ENCODE data around the gene PXK.
A peak's percentile ranks its signal among the peaks of the same experiment; 100 is the strongest.

The PXK gene

DNA sequence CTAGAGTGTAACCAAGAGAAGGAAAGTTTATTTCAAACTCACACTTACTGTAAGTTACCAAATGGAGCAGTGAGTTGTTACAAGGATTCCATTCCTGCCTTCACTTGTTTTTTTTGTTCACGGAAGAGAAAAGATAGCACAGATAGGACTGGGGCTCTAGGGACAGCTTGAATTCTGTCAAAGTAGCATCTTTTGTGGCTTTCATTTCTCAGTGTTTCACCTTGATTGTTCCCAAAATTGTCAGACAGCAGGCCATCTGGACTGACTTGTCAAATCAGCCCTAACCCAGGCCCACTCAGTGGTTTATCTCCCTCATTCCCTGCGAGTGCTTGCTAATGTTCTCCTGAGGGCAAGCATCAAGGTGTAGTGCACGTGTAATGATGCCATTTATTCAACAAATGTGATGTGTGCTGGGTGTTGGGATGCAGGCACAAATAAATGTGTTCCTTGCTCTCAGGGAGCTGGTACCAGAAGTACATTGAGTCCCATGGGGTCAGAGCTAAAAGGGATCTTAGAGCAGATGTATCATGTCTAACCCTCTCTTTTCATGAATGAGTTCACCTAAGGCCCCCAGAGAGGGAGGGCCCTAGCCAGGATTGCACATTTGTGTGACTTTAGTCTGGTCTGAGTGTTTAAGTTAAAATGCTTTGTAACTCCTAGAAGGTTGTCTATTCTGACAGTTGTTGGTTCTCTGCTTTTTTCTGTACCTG is 51.8 kb downstream of the PXK start:
- DNase-seq, result no peak

DNA sequence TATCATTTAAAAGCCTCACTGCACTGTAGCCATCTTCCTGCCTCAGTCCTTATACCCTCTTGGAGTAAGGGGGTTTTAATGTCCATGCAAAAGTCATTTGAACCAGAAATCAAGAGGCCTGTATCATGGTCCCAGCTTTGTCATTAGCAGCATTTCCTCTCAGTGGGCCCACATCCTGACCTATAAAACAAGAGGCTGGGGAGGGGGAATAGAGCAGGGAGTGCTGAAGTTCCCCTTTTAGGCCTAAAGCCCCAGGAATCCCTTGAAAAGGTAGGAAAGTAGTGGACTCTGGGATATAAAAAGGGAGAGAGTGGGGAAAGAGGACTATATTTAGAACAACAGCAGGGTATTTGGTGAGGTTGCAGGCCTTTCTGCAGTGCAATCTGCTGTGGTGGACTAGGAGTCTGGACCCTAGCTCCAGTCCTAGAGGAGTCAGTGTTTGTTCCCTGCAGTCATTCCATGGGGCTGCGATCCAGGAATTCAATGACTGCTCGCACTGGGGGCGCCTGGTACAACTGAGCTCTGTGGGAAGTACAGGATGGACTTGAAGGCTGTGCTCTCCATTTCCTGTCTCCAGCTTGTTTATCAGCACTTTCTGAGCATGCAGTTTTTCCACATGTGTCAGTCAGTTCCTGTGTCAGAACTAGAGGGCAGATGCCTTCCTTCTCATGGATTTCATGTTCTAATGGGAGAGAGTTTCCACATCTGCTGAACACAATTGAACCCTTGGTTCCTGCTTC is 54.1 kb downstream of the PXK start:
- DNase-seq, result no peak

DNA sequence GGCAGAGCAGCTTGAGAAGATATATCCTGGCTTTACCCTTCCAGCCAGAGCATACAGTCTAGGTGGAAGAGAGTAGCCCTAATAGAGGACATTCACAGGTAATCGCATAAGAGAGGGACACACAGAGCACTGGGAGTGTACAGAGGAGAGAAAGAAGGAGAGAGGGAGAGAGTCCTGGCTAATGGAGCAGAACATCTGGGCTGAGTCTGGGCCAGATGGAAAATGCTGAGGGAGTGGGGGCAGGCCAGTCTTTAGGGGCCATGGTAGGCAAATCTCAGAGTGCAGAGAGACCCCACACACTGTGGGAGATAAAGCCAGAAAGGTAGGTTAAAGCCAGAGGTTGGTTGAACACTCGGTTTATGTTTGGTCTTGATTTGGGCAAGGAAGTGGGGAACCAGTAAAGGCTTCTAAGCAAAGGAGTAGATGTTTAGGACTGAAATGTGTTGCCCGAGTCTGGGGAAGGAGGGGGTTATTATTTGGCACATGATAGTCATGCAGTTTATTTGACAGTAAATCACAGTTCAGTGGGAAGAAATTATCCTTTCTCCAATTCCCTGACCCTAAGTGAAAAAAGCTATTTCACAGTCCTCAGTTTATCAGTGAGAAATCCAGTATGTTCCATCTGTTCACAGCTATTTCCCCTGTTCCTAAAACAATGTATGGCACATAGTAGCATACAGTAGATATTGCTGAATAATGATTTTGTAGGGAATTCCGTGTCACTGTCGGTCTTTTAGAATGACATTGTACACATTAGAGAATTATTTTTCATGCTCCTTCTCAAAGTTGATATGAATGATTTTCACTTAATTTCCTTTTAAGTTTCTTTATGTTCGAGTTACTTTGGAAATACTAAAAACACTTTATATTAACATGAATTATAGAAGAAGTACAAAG is 55.2 kb downstream of the PXK start:
- DNase-seq, result no peak

DNA sequence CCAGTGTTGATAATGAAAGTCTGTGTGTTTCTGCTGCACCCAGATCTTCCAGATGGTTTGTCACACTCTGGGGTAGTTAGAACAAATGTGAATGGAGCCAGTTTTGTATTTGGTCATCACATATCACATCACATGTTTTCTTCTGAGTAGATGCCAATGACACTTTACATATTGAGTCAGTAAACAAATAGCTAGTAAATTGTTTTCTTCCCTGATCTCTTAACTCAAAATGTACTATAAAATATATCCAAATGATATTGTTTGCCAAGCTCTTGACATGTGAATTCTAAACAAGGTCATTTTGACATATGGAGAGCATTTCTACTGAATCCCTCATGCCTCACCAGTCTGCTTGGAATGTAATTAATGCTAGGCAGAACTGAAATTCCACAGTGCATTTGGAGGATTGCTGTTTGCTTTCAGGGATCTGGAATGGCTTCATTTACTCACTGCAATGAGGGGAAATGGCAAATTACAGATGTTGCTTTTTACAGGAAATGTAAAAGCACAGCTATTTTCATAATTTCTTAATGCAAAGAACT is 55.9 kb downstream of the PXK start:
- no peak for DNase-seq

DNA sequence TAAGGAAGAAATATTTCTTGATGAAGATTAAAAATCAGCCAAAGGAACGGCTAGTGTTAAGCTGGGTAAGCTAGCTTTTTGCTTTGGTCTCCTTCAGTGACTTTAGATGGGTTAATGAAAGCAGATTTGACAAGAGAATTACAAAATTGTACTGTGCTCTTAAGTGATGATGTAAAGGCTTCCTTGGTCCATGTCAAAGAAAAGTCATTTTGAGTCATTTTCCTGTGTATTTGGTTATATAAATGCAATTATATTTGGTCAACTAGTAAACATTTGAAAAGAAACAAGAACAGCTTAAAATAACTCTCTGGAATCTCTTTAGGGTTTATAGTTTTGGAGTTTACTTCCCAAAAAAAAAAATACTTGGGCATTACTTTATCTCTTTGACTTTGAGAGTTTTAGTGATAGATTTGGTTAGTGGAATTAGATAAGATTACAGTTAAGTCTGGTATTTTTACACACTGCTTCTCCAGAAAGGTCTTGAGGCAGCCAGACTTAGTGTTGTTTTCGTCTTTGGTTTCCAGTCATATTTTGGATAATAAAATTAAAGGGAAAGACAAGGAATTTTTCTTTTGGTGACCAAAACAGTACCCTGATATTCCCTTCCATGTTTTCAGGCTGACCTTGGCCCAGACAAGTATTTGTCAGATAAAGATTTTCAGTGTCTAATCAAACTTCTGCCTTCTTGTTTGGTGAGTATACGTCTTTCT is 58.6 kb downstream of the PXK start:
- no peak for DNase-seq

DNA sequence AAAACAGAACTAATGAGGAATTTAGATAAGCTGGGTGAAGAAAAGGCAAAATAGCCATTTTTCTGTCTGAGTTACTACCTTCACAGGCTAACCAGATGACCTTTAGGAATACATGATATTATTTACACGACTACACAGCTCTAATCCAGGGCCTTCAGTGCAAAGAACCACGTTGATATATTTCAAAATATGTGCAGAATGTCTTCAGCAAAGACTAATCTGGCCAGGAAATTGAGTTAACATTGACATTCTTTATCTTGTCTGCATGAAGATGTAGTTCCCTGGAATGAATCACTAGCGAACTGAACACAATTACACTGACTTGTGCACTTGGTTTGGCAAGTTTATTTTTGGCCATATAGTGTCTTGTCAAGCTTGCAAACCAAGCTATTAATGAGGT is 59.5 kb downstream of the PXK start:
- no peak for DNase-seq

DNA sequence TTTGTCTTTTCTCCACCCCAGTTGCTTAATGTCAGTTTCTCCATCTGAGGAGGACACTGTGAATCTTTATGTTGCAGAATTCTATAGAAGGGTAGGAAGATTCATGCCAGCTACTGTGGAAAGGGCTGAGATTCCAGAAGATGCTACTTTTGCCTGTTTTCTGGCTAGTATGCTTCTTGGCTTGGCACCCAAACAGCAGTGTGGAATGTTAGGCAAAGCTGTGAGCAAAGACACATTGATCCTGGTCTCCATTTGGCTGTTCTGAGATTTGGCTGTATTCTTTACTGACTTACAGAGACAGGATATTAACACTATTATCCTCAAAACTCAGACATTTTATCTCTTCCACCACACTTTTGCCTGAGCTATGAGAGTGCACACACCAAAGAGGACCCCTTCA is 61.6 kb downstream of the PXK start:
- DNase-seq, result no peak

DNA sequence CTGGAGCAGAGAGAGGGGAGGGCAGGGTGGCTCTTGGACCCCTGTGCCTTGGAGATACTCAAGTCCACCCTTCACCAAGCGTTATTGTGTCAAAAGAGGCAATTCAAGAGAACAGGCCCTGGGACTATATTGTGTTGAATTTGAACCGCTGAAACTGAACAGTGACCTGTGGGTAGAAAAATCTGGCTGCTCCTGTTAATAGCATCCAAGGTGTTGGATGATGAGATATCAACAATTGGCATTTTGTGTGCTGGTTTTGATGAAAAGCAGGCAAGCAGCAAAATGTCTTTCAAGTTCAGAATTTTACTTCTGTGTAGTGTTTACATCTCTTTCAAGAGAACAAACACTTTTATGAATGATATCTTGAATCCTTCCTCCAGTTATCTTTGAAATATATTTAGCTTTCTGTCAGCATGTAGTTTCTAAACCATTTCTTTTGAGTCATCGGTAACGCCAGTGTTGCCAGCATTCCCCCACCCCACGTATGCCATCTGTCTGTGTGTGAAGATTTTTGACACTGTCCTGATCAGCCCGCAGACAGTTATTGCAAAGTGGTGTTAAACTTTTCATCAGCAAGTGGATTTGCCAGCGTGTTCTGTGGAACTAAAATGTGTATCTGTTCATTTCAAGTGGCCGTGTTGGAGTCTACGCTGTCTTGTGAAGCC is 66.1 kb downstream of the PXK start:
- DNase-seq, result no peak

DNA sequence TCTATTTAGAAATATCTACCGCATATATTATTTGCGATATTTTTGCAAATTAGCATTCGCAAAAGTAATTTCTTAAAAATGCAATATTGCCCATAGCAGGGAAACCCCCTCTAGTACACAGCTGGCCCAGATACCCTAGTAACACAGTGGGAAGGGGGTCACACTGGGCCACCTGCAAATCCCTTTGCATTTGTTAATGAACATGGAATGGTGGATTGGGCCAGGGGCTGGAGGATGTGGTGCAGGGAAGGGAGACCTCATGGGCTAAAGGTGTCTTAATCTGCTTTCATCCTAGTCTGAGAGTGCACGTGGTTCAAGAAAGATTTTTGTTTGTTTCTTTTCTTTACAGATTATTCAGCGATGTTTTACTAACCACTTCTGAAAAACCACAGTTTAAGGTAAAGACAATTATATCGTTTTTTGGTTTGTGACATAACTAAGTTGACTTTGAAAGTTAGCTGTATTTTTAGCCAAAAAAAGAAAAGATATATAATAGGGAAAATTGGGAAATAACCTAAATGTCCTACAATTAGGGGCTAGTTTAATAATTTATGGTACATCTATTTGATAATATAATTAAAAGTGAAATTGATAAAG is 70.9 kb downstream of the PXK start:
- DNase-seq, result no peak

DNA sequence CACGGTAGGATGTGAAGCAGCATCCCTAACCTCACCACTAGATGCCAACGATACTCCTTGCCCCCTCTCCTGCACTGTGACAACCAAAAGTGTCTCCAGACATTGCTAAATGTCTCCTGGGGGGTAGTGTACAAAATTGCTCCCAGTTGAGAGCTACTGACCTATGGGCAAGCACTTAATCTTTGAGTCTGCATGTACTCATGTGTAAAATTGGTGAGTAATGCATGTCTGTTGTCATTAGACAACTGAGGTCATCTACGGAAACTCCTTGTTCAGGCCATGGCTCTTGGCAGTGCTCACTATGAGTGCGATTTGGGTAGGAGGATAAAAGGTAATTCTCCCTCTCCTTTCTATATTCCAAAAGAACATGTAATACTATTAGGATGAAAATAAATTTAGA is 71.7 kb downstream of the PXK start:
- DNase-seq, result no peak

DNA sequence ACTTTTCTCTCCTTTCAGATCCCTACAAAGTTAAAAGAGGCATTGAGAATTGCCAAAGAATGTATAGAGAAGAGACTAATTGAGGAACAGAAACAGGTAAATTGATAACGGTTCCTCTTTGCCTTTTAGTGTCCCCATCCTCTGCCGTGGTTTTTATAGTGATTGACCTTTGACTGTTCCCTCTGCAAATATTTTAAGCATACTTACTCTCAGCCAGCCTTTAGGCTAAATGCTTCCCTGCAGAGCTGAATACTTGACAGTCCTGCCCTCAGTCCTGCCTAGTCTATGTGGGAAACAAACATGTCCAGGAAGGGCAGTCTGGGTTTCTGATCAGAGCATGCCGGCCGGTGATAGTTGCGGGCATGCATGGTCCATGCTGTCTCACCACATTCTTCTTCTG is 76.2 kb downstream of the PXK start:
- DNase-seq, result no peak

DNA sequence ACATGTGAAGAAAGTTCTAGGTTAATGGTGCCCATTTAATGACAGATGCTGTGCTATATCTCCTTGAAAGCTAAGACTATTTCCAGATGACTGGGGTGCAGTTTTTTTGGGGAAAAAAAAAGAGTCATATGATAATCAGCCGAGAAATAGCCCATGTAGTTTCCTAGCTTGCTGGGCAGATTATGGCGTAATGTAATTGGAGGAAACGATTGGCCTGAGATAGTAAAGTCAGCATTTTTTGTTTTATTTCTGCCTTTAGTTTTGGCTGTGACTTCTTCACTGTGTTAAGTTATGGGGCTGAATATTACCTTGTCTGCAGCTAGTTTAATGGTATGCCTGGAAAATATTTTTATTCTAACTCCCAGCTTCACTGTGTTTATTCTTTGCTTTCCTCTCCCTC is 77.0 kb downstream of the PXK start:
- no peak for DNase-seq

DNA sequence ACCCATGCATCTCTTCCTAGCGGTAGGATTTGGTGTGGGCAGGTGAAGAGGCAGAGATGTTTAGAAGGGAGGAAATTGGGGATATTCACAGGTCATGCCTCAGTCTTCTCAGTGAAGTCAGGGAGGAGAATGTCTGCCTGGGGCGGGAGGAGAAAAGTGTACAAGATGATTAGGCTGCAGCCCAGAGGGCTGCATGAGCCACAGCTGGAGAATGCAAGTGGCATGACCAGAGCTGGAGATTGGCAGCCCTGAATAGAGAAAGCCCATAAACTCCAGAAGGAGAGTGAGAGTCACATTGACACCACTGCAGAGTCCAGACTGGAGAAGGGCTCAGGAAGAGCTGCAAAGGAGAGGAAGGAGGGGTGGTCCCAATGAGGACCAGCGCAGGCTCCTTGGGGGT is 78.3 kb downstream of the PXK start:
- DNase-seq, result no peak

DNA sequence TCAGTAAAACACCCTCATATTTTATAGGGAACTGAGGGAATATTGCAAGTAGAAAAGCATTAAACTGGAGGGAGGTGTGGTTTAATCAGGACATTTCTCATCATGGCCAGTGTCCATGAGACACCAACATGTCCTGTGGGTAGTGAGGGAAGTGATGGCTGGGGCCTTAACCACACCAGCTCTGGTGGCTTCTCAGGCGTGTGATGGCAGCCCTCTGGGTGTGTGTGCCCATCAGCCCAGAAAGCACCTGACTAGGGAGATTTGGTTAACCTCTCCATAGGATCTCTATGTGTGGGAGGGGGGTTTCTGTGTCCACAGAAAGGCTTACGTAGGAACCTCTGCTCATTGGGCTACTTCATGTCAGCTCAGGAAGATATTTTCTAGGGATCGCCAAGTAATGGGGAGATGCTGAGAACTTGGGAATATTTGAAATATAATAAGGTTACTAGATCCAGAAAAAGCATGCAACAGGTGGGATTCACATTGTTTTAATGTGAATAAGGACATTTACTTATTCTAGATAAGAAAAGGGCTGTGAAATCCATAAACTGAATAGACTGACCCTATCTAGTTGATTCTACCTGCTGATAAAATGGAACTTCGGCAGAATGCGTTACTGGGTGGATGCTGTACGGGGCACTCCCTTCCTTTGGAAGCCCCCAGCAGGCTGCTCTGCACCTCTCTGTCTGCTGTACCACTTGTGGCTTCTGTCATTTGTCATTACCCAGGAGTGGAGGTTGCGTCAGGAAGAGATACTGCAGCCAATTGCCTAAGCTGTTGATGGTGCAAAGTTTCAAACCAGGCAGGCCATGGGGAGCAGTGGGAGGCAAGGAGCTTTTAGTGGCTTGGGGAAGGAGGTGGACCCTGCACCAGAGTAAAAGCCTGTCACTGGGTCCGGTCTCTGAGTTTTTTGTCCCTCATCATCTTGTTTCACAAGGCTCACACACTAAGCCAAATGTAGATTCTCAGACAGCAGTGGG is 79.4 kb downstream of the PXK start:
- DNase-seq, result no peak

DNA sequence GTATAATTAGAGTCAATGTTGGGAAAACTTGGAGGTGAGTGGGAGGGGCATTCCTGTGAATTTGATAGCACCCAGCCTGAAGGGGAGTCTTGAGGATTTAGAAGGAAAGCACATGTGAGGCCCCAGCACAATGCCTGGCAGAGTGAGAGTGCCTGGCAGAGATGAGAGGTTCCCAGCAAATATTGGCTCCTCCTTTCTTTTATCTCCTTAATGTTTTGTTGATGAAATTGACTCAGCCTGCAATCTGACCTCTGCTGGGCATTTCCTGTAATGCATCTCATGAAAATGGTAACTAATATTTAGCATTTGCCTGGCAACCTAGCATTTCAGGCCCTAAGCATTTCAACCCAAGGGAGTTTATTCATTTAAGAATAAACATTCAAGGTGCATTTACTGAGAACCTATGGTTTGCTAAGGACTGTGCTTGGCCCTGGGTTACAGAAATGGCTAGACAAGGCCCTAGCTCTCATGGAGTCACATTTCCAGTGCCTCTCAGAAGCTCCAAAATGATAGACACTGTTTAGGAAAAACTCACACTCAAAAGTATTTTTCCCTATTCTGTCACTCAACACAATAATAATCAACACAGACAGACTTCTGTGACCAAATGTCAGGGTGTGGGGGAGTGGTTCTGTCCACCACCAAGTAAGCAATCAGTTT is 82.0 kb downstream of the PXK start:
- peak; percentile 5 for DNase-seq

DNA sequence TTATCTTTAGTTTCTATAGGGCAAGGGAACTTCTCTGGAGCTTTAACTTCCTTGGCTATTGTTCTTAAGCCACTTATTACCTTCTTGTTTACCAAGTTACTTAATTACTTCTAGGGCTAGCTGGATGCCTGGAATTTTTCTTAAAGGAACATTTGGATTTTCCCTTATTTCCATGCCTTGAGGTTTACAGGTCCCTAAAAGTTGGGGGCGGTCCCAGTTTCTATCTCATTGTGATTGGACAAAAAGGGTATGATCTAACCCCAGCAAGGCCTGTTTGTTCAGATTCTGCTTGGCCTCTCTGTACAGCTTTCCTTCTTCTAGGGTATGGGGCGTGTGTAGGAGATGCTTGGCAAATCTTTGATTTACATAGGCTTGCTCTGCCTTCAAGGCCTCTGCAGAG is 83.5 kb downstream of the PXK start:
- DNase-seq, result no peak

DNA sequence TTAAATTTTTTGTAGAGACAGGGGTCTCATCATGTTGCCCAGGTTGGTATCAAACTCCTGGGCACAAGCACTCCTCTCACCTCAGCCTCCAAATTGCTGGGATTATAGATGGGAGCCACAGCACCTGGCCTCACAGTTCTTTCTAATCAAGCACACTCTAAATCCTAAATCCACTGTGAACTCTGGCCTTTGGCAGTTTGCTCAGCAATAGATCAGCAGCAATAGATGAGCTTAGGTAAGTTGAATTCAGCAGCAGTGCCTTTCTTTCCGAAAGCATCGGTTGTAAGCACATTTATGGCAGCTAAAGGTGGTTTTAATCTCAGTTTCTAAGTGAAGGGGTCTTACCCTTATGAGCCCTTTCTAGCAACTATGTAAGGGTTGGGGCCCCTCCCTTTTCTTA is 84.4 kb downstream of the PXK start:
- DNase-seq, result no peak

DNA sequence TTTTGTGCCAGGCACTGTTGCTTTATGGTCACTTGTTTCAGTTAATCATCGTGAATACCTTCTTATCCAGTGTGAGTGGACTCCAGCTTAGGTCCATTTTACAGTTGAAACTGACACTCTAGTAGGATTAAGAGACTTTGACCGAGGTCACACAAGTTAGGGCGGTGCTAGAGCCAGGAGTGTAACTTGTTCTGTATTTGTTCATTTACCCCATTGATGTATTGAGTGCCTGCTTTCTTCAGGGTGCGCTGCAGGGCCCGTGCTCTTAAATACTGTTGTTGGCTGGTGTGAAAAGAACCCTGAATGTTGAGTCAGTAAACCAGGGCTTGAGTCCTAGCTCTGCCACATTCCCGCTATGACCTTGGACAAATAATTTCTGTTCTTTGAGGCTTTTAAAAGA is 85.5 kb downstream of the PXK start:
- DNase-seq, result no peak

DNA sequence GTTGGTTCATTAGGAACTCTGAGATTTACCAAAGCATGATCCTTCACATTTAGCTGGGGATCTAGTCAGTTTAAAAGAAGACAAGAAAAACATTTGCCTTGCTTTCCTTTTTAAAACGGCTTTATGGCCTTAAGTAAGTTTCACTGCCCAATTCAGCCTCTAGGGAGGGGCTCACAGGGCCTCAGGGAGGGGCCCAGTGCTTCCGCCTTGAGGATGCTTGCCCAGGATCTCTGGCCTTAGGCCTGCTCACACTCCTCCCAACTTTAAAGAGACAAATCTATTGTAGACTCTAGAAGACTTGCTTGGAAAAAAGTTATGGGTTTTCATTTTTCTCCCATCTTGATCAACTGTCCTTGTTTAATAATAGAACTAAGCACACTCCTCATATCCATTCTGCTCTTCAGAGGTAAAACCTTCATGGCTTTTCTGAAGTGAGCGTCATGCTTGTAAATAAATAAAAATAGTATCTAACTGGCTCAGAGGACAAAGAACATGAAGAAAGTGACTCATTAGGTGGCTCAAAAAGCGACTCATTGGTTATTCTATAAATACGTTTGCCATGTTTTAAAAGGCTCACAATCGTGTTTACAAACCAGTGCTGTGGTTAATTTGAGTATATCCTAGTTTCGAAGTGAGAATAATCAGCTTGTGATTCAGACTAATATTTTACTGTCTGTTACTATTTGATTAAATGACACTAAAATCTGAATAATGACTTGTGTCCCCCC is 87.3 kb downstream of the PXK start:
- DNase-seq, result no peak
